Measurements from ENCODE around the gene PRPH. TPM values are rescaled to one million over a fixed set of nuclear protein-coding genes. Genes with fewer than 3 reads are reported as not detected.

The PRPH gene
- total and polyA plus RNA-seq, 2 of the 13 experiments (the other 11 are each of a cell fraction or from before 2014, with no cell fraction given): 0.12 TPM; not detected in 1

- TF ChIP-seq E2F2 (CRISPR knock-in tag; IDR thresholded peaks at IDR 0.05; ENCODE audit: borderline replicate concordance): 0 out of 2 replicates have a peak, but pooled peaks have one; percentile 7
- TF ChIP-seq ZNF460 (CRISPR knock-in tag; IDR thresholded peaks at IDR 0.05; ENCODE audit: borderline replicate concordance): no peak
- TF ChIP-seq POLR2AphosphoS5 (IDR thresholded peaks at IDR 0.05; ENCODE audit: low read depth, low read length): peak; percentile 79
- TF ChIP-seq MYNN (CRISPR knock-in tag; IDR thresholded peaks at IDR 0.05; ENCODE audit: low read depth): no peak
- no peak for TF ChIP-seq ZNF34 (CRISPR knock-in tag; IDR thresholded peaks at IDR 0.05; ENCODE audit: borderline replicate concordance)
- no peak for TF ChIP-seq FOXK2 (IDR thresholded peaks at IDR 0.05)
- peak; percentile 89; the same call in 2 of the 3 replicates for TF ChIP-seq MXI1 (IDR thresholded peaks at IDR 0.05; ENCODE audit: borderline replicate concordance, low read depth, low read length)
- TF ChIP-seq, protein P1, sequence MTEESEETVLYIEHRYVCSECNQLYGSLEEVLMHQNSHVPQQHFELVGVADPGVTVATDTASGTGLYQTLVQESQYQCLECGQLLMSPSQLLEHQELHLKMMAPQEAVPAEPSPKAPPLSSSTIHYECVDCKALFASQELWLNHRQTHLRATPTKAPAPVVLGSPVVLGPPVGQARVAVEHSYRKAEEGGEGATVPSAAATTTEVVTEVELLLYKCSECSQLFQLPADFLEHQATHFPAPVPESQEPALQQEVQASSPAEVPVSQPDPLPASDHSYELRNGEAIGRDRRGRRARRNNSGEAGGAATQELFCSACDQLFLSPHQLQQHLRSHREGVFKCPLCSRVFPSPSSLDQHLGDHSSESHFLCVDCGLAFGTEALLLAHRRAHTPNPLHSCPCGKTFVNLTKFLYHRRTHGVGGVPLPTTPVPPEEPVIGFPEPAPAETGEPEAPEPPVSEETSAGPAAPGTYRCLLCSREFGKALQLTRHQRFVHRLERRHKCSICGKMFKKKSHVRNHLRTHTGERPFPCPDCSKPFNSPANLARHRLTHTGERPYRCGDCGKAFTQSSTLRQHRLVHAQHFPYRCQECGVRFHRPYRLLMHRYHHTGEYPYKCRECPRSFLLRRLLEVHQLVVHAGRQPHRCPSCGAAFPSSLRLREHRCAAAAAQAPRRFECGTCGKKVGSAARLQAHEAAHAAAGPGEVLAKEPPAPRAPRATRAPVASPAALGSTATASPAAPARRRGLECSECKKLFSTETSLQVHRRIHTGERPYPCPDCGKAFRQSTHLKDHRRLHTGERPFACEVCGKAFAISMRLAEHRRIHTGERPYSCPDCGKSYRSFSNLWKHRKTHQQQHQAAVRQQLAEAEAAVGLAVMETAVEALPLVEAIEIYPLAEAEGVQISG (CRISPR knock-in tag; IDR thresholded peaks at IDR 0.05): peak; percentile 15; the same call in 1 of the 2 replicates
- no peak for TF ChIP-seq ZNF180 (CRISPR knock-in tag; IDR thresholded peaks at IDR 0.05; ENCODE audit: borderline replicate concordance, low read depth)
- no peak for TF ChIP-seq ZNF558 (CRISPR knock-in tag; IDR thresholded peaks at IDR 0.05; ENCODE audit: borderline replicate concordance)
- TF ChIP-seq POLR2A (IDR thresholded peaks at IDR 0.05; ENCODE audit: insufficient read depth in 1 of 2, low read depth in 2 of 2, low read length in 2 of 2): peak; percentile 68 to 83
- TF ChIP-seq ZNF543 (CRISPR knock-in tag; IDR thresholded peaks at IDR 0.05): 0 out of 2 replicates have a peak, but pooled peaks have one; percentile 37
- TF ChIP-seq POLR2AphosphoS2 (IDR thresholded peaks at IDR 0.05; ENCODE audit: low read depth, low read length): no peak
- no peak for TF ChIP-seq BCL3 (CRISPR knock-in tag; IDR thresholded peaks at IDR 0.05)
- TF ChIP-seq RBAK (CRISPR knock-in tag; IDR thresholded peaks at IDR 0.05): no peak
- no peak for TF ChIP-seq MLXIP (CRISPR knock-in tag; IDR thresholded peaks at IDR 0.05; ENCODE audit: borderline replicate concordance)
- TF ChIP-seq NAIF1 (CRISPR knock-in tag; IDR thresholded peaks at IDR 0.05; ENCODE audit: borderline replicate concordance): no peak
- peak; percentile 100 for TF ChIP-seq SAP130 (CRISPR knock-in tag; IDR thresholded peaks at IDR 0.05; ENCODE audit: low read depth)
- peak; percentile 90 for TF ChIP-seq ZNF121 (CRISPR knock-in tag; IDR thresholded peaks at IDR 0.05)
- TF ChIP-seq, protein P2, sequence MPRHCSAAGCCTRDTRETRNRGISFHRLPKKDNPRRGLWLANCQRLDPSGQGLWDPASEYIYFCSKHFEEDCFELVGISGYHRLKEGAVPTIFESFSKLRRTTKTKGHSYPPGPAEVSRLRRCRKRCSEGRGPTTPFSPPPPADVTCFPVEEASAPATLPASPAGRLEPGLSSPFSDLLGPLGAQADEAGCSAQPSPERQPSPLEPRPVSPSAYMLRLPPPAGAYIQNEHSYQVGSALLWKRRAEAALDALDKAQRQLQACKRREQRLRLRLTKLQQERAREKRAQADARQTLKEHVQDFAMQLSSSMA (CRISPR knock-in tag; IDR thresholded peaks at IDR 0.05): no peak
- TF ChIP-seq NFYB (CRISPR knock-in tag; IDR thresholded peaks at IDR 0.05): peak; percentile 98
Observed at GRCh38 chr12:49322708-49323523, 28.0 kb downstream of the PRPH start, which contains the start of gene TROAP (continued).

Data from HepG2 (cell line).